NCI-H345 treated with DMSO at 0.1 percent for 48 hours (cell line): Measurements from ENCODE around the gene PLOD2.
"Not testable (repeated sequence)": the region's sequence is repeated elsewhere in the genome, so short reads cannot be mapped to it uniquely, and the experiment has no call there.

Experiments
- DNase-seq: peaks from one replicate; lab custom pipeline; 2025; ENCODE audit not compliant: unreplicated experiment; lab: John Stamatoyannopoulos, UW

Gene PLOD2

GRCh38 chr3:146139586-146140110 is 21.3 kb downstream of the PLOD2 start:
- DNase-seq: no peak

- DNase-seq: no peak
Measured at GRCh38 chr3:146138902-146139301, 22.1 kb downstream of the PLOD2 start.

GRCh38 chr3:146136647-146137046 is 24.3 kb downstream of the PLOD2 start:
- DNase-seq: no peak

- DNase-seq: no peak
Measured at GRCh38 chr3:146134348-146135117, 26.5 kb downstream of the PLOD2 start.

- no peak for DNase-seq
Measured at GRCh38 chr3:146133441-146133840, 27.5 kb downstream of the PLOD2 start.

GRCh38 chr3:146131616-146132410 is 29.2 kb downstream of the PLOD2 start:
- no peak for DNase-seq

GRCh38 chr3:146130881-146131371 is 30.1 kb downstream of the PLOD2 start:
- no peak for DNase-seq

- DNase-seq: no peak
Measured at GRCh38 chr3:146129750-146130149, 31.2 kb downstream of the PLOD2 start.

- no peak for DNase-seq
Measured at GRCh38 chr3:146128939-146129338, 32.0 kb downstream of the PLOD2 start.

GRCh38 chr3:146128179-146128578 is 32.8 kb downstream of the PLOD2 start:
- DNase-seq: no peak

GRCh38 chr3:146125951-146126350 is 35.0 kb downstream of the PLOD2 start:
- DNase-seq: no peak

GRCh38 chr3:146124126-146124801 is 36.7 kb downstream of the PLOD2 start:
- DNase-seq: no peak

GRCh38 chr3:146117406-146118285 is 43.3 kb downstream of the PLOD2 start:
- DNase-seq: no peak

- no peak for DNase-seq
Measured at GRCh38 chr3:146115619-146116018, 45.4 kb downstream of the PLOD2 start.

GRCh38 chr3:146113804-146114203 is 47.2 kb downstream of the PLOD2 start:
- DNase-seq: not testable (repeated sequence)

- no peak for DNase-seq
Measured at GRCh38 chr3:146111337-146111736, 49.6 kb downstream of the PLOD2 start.

- DNase-seq: no peak
Measured at GRCh38 chr3:146110161-146110560, 50.8 kb downstream of the PLOD2 start.

- DNase-seq: no peak
Measured at GRCh38 chr3:146106986-146107385, 54.0 kb downstream of the PLOD2 start.

- DNase-seq: no peak
Measured at GRCh38 chr3:146104068-146104467, 56.9 kb downstream of the PLOD2 start.

GRCh38 chr3:146102885-146103284 is 58.1 kb downstream of the PLOD2 start:
- no peak for DNase-seq
